Measurements from ENCODE around the gene ARX.

Gene ARX

GRCh38 chrX:25016938-25017598, 1.3 kb upstream of the ARX start:
- DNase-seq (ENCODE audit: low read depth in 2 of 2), result no peak

DNA sequence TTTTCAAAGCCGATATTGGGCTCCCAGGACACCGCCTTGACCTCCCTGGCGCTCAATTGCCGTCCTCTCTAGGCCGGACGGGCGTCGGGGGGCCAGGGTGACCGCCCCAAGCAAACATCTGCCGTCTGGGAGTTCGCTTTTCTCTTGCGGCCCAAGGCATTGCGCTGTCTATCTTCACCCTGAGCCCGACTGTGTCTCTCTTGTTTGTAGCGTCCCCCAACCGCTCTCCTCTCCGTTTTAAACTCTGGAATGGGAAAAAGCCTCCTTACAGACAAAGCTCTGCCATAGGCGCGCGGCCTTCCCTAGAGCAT, 551 bp upstream of the ARX start:
- DNase-seq (ENCODE audit: low read depth in 2 of 2), result no peak

DNA sequence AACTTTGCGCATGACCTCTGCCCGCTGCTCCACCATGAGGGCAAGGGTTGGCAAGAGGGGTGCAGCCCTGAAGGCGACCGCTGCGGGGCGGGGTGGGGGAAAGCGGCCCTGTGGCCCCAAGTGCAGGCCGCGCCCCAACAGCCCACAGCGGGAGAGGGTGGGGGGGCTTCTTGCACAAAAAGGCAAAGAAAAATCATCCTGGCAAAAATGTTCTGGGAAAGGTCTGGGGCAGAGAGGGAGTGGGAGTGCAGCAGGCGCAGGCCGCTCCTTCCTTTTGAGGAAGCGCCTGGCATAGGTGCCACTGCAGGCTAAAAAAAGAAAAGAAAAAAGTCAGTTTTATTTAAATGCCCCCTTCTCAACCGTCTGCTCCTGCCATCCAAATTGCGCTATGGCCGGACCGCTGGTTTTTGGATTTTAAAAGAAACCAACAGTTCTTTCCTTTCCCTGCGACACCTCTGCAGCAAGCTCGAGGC, 1.4 kb downstream of the ARX start:
- DNase-seq (ENCODE audit: low read depth in 2 of 2), result no peak

GRCh38 chrX:25013632-25014365, 2.0 kb downstream of the ARX start:
- DNase-seq (ENCODE audit: low read depth in 2 of 2), result no peak

- DNase-seq (ENCODE audit: low read depth in 2 of 2), result no peak
Measured at GRCh38 chrX:25012793-25013631, 2.8 kb downstream of the ARX start.

GRCh38 chrX:25012433-25012735, 3.4 kb downstream of the ARX start:
- DNase-seq (ENCODE audit: low read depth in 2 of 2), result no peak

GRCh38 chrX:25011589-25012432, 4.0 kb downstream of the ARX start:
- no peak for DNase-seq (ENCODE audit: low read depth in 2 of 2)

DNA sequence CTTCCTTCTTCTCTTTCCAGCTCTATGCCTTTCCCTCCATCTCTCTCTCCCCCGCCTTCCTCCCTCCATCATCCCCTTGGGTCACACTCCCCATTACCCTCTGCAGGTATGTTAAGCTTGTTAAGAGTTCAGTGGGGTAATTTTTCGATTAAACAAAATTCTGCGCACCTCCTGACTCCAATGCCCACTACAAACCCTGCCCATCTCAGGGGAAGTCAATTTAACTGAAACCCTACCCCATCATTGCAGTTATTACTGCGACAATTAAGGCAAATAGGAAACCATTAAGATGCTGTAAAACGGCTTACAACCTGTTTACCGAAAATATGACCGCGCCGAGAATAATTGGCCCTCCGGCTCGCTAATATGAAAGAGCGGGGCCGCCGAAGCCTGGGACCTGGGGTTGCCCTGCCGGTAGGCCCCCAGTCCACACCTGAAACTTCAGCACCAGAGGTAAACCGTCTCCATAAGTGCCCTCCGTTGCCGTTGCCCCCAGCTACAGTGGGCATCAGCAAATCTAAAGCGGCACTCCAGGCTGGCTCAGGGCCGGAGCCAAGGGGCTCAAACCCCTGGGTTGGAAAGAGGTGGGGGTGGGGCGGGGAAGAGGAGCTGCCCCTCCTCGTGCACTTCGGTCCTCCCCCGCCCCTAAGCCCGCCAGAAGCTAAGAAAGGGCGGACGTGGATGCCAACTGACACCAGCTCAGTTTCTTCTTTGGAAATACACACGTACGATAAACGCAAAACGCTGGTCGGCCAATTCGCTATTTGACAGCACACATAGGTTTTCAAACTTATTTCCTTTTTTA, 4.8 kb downstream of the ARX start:
- DNase-seq (ENCODE audit: low read depth in 2 of 2), result no peak

DNA sequence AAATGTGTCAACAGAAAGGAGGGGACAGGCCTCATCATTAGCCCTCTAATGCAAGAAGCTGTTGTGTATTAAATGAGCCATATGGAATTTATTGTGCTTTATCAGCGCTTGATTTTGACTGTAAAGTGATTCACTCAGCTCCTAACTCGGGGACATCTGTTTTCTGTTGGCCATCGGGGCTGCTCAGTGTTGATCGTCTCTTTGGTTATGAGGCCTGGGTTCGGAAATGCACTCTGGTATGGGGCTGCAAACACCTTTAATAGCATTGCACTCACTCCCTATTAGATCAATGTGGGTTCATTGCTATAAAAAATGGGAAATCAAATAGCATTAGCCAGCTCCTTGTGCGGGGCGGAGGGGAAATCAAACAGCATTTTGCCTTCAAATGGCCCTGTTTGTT, 6.4 kb downstream of the ARX start:
- DNase-seq (ENCODE audit: low read depth in 2 of 2), result no peak

- DNase-seq (ENCODE audit: low read depth in 2 of 2), result no peak
Measured at GRCh38 chrX:25007059-25008053, 8.4 kb downstream of the ARX start.

GRCh38 chrX:25006586-25007058, 9.1 kb downstream of the ARX start:
- DNase-seq (ENCODE audit: low read depth in 2 of 2), result no peak

DNA sequence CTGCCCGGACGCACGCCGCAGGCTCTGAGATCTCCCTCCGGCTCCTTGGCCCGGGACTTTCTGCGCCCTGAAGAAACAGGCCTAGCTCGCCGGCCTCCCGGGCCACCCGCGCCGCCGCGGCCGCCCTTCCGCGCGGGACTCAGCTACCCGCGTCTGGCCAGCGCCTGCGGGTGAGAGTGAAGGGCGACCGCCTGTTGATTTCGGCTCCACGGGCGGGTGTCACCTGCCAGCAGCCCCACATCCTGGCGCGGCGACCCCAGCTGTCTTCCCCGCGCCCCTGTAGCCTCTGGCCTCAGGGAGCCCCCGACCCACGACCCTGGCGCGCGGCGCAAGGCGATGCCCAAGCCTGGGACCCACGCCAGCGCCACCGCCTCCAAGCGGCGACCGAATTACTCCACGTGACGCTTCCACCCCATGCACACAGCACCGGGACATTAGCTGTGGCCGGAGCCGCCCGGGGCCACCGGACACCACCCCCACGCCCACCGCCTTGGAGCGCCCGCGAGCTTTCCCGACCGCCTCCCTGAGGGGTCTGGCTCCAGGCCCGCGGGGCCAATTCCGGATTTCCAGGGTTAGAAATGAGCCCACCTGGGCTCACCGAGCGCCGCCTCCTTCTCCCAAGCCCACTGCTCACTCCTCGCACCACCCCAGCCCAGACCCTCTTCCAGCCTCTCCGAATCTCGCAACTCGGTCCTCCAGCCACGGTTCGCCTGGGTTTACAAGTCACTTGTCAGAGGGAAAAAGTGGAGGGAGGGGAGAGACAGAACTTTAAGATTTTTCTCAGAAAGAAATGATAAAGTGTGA, 10.2 kb downstream of the ARX start:
- no peak for DNase-seq (ENCODE audit: low read depth in 2 of 2)

DNA sequence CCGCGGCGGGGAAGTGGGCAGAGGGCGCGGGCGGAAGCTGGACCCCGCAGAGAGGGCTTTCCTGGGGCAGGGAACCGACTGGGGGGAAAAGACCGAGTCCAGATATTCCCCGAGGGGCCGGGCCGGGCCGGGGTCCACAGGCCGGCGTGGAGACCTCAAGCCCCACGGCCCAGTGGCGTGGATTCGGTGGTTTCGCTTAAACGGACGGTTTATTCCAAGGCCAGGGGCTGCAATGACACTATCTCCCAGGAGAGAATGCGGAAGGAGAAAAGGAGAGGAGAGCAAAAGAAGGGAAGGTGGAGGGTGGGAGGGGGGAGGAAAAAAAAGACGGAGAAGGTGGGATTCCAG, 10.8 kb downstream of the ARX start:
- no peak for DNase-seq (ENCODE audit: low read depth in 2 of 2)

DNA sequence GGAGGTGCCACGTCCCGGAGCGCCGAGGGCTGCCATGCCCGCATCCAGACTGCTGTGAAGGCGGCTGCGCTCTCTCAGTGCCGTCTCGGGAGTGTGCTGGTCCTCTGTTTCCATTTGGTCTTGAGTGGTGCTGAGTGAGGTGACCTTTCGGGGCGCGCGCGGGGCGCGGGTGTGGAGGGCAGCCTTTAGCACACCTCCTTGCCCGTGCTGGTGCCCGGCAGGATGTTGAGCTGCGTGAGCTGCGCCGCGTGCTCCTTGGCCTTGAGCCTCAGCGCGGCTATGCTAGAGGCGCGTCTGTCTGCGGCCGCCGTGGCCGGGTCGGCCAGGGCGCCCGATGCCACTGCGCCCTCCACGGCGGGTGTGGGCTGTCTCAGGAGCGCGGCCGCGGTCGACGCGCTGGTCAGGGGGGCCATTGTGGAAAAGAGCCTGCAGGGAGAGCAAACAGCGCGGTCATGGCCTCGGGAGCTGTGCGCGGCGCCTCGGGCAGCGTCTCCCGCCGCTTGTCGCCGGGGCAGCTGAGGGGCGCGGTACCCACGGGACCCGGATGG, 11.2 kb downstream of the ARX start:
- DNase-seq (ENCODE audit: low read depth in 2 of 2), result no peak

DNA sequence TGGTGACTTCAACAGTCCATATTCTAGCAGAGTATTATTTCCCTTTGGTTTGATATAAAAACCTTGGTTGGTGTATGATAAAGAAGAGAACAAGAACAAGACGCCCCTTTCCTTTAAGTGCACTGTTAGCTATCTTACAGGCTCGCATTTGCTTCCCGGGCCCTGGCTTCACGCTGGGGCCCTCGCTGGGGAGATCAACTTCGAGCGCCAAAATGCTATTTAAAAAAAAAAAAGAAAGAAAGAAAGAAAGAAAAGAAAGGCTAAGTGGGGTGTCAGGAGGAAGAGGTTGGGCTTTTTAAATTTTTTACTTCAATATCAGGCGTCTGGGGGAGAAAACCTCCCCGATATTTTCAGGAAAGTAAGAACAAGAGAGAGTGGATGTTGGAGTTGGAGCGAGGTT, 11.7 kb downstream of the ARX start:
- DNase-seq (ENCODE audit: low read depth in 2 of 2), result no peak

DNA sequence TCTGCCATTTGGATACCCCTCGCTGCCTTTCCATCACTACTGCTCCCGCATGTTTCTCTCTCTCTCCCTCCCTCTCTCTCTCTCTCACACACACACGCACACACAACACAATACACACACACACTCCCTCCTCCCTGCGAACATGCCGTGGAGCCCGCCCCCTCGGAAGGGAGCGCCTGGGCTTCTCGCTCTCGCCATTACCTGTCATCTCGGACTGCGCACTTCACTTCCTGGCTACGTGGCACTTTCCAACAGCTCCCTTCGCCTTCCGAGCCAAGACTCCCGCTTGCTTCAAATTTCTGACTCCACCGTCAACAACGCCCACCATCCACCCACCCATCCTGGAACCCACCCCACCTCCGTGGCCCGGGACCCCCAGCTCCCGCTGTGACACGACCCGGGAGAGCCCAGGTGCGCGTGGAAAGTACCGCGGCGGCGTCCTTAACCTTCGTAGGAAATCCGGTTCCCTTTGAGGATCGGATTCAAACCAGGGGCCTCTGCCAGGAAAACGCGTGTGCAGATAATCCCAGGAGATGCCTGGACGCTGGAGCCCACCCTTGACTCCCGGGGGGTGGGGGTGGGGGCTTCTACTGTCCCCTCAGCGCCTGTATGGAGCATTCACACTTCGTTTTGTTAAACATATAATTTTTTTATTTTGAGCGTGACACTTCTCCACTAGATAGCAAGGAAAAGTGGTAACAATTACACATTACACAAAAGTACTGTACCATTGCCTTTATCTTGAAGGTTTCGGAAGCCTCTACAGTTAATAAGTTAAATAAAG, 12.5 kb downstream of the ARX start:
- no peak for DNase-seq (ENCODE audit: low read depth in 2 of 2)

- no peak for DNase-seq (ENCODE audit: low read depth in 2 of 2)
Measured at GRCh38 chrX:25002661-25003020, 13.1 kb downstream of the ARX start.
